Muscle layer of duodenum (tissue), 2 donors: ENCODE data around the gene MEIS3.
"Not testable (repeated sequence)": the region's sequence is repeated elsewhere in the genome, so short reads cannot be mapped to it uniquely, and the experiment has no call there.

ENCODE experiments used
- H3K27ac ChIP-seq: one replicate; pipeline ENCODE4 v1.7.0; 2013; ENCODE audit warnings: mild to moderate bottlenecking, low read length
- H3K27me3 ChIP-seq: one replicate; pipeline ENCODE4 v1.7.0; 2013; ENCODE audit warnings: low read depth, mild to moderate bottlenecking, control low read depth, low read length
- H3K36me3 ChIP-seq, 2 donors: one replicate each; pipeline ENCODE4 v1.7.0; 2013; ENCODE audit warnings: low read length in 2 of 2, control low read depth in 1 of 2, mild to moderate bottlenecking in 1 of 2; ENCODE audit not compliant: insufficient read depth in 2 of 2, control insufficient read depth in 1 of 2
- H3K4me1 ChIP-seq, 2 donors: one replicate each; pipeline ENCODE4 v1.7.0; 2013; ENCODE audit warnings: low read length in 2 of 2, mild to moderate bottlenecking in 2 of 2, control low read depth in 1 of 2, moderate library complexity in 1 of 2; ENCODE audit not compliant: insufficient read depth in 2 of 2, control insufficient read depth in 1 of 2
- H3K4me3 ChIP-seq, 2 donors: one replicate each; pipeline ENCODE4 v1.7.0; 2013; ENCODE audit warnings: low read length in 2 of 2, low read depth in 1 of 2, mild to moderate bottlenecking in 1 of 2
- H3K9me3 ChIP-seq, 2 donors: one replicate each; pipeline ENCODE4 v1.7.0; 2013; ENCODE audit warnings: low read length in 2 of 2, control low read depth in 1 of 2, mild to moderate bottlenecking in 1 of 2; ENCODE audit not compliant: control insufficient read depth in 1 of 2
- donor health status: healthy.

MEIS3 gene

GRCh38 chr19:47398707-47399597 is 20.4 kb downstream of the MEIS3 start:
- H3K36me3 ChIP-seq = no peaks in the 10 kb centered on the region
- H3K9me3 ChIP-seq = no peaks in the 10 kb centered on the region
- no peaks in the 10 kb centered on the region for H3K27me3 ChIP-seq
- no peaks in the 10 kb centered on the region for H3K4me1 ChIP-seq
- H3K4me3 ChIP-seq = no peak overlapping the region
- no peak overlapping the region for H3K27ac ChIP-seq

GRCh38 chr19:47391510-47392223 is 27.7 kb downstream of the MEIS3 start:
- no peak overlapping the region for H3K4me3 ChIP-seq
- no peaks in the 10 kb centered on the region for H3K36me3 ChIP-seq
- no peaks in the 10 kb centered on the region for H3K9me3 ChIP-seq
- H3K27ac ChIP-seq = no peak overlapping the region
- H3K27me3 ChIP-seq = no peaks in the 10 kb centered on the region
- no peaks in the 10 kb centered on the region for H3K4me1 ChIP-seq

- no peak overlapping the region for H3K27ac ChIP-seq
- no peaks in the 10 kb centered on the region for H3K36me3 ChIP-seq
- H3K4me3 ChIP-seq = no peak overlapping the region
- H3K27me3 ChIP-seq = no peaks in the 10 kb centered on the region
- no peaks in the 10 kb centered on the region for H3K4me1 ChIP-seq
- H3K9me3 ChIP-seq = no peaks in the 10 kb centered on the region
These were observed 28.5 kb downstream of the MEIS3 start for GRCh38 chr19:47390533-47391488.

- no peaks in the 10 kb centered on the region for H3K36me3 ChIP-seq
- H3K4me3 ChIP-seq = no peak overlapping the region
- no peaks in the 10 kb centered on the region for H3K9me3 ChIP-seq
- H3K27me3 ChIP-seq = no peaks in the 10 kb centered on the region
- H3K4me1 ChIP-seq = no peaks in the 10 kb centered on the region
- no peak overlapping the region for H3K27ac ChIP-seq
These were observed 30.2 kb downstream of the MEIS3 start for GRCh38 chr19:47389150-47389556.

- H3K27me3 ChIP-seq, H3K4me3 ChIP-seq, H3K4me1 ChIP-seq, H3K27ac ChIP-seq, H3K9me3 ChIP-seq, H3K36me3 ChIP-seq: not testable (repeated sequence)
These were observed 30.6 kb downstream of the MEIS3 start for GRCh38 chr19:47388721-47389120.

- not testable (repeated sequence) for H3K27me3 ChIP-seq, H3K36me3 ChIP-seq, H3K27ac ChIP-seq, H3K9me3 ChIP-seq, H3K4me1 ChIP-seq, H3K4me3 ChIP-seq
These were observed 31.7 kb downstream of the MEIS3 start for GRCh38 chr19:47387623-47388022.

- H3K27ac ChIP-seq, H3K36me3 ChIP-seq, H3K4me1 ChIP-seq, H3K4me3 ChIP-seq, H3K27me3 ChIP-seq, H3K9me3 ChIP-seq: not testable (repeated sequence)
These were observed 32.7 kb downstream of the MEIS3 start for GRCh38 chr19:47386582-47386981.

GRCh38 chr19:47384533-47384932 is 34.8 kb downstream of the MEIS3 start:
- H3K27ac ChIP-seq, H3K9me3 ChIP-seq, H3K27me3 ChIP-seq, H3K4me3 ChIP-seq, H3K4me1 ChIP-seq: not testable (repeated sequence)
- H3K36me3 ChIP-seq = peaks cover 23 to 30% of the 10 kb centered on the region in 2 donors

- not testable (repeated sequence) for H3K4me3 ChIP-seq, H3K27ac ChIP-seq, H3K4me1 ChIP-seq, H3K9me3 ChIP-seq, H3K27me3 ChIP-seq
- peaks cover 23 to 35% of the 10 kb centered on the region in 2 donors for H3K36me3 ChIP-seq
These were observed 35.4 kb downstream of the MEIS3 start for GRCh38 chr19:47383890-47384289.

- Histone ChIP-seq H3K27ac (no peak overlapping the region), H3K36me3 (peaks cover 23 to 52% of the 10 kb centered on the region in 2 donors), H3K27me3 (no peaks in the 10 kb centered on the region), H3K9me3 (no peaks in the 10 kb centered on the region), H3K4me1 (no peaks in the 10 kb centered on the region), H3K4me3 (no peak overlapping the region)
These were observed 37.6 kb downstream of the MEIS3 start for GRCh38 chr19:47381653-47382279.
